HepG2 (cell line): ENCODE measurements around the gene CLUH. TPM values are rescaled to one million over a fixed set of nuclear protein-coding genes. Genes with fewer than 3 reads are reported as not detected.

ENCODE experiments used
- ATAC-seq: fragments of 200-7000 bp; cut with Tn5 transposase; 3 replicates; pipeline ENCODE4 v1.9.1; 2020; ENCODE audit warnings: mild to moderate bottlenecking, moderate library complexity
- BruUV-seq: library from RNA; stranded (reverse); fragments of 400-500 nt; replicated peaks from 2 replicates; lab custom pipeline; 2021; lab: Mats Ljungman, UMichigan
- CTCF ChIA-PET: fragments of 300-600 bp; formaldehyde crosslinking; extraction: SDS; loops from one replicate; lab custom pipeline; 2021; ENCODE audit warnings: low total read pairs, inconsistent platforms, low intra/inter-chr PET ratio; lab: Yijun Ruan, JAX
- POLR2A ChIA-PET: fragments of 350-600 bp; sonication (Branson Sonifier 250); formaldehyde crosslinking; loops from one replicate; lab custom pipeline; 2020; ENCODE audit warnings: antibody characterized with exemption, inconsistent platforms; lab: Yijun Ruan, JAX
- DNase-seq: peaks from one replicate; pipeline ENCODE4 v3.0.0-alpha.2; 2015; ENCODE audit warnings: low spot score
- FAIRE-seq: peaks from 3 replicates; lab custom pipeline; 2011; peaks lifted over from hg19 to GRCh38; lab: Jason Lieb, UNC
- H2AFZ ChIP-seq: one replicate; pipeline ENCODE4 v1.6.1; 2011; ENCODE audit warnings: low read length, inconsistent platforms
- H3K27ac ChIP-seq: fragments of 300-600 bp; 3 replicates; pipeline ENCODE4 v1.8.0; 2011; ENCODE audit warnings: mixed run types, mild to moderate bottlenecking, mixed read lengths, low read length, inconsistent platforms; ENCODE audit not compliant: insufficient read depth; ENCODE audit errors: extremely low read length
- H3K27me3 ChIP-seq, 2 experiments: fragments of 200-600 bp in 1 of 2; 2 replicates in 1 of 2; 3 replicates in 1 of 2; pipeline versions ENCODE4 v1.6.0 to v1.8.0; 2011; ENCODE audit warnings: low read length in 2 of 2, mild to moderate bottlenecking in 2 of 2, moderate library complexity in 2 of 2, inconsistent platforms in 1 of 2; ENCODE audit not compliant: insufficient read depth in 2 of 2, control insufficient read depth in 1 of 2
- H3K36me3 ChIP-seq, 2 experiments: fragments of 200-600 bp in 1 of 2; replicated peaks in 1 of 2; 2 replicates in 1 of 2; 3 replicates in 1 of 2; pipeline versions ENCODE4 v1.5.1 to v1.8.0; 2011; ENCODE audit warnings: low read length in 2 of 2, inconsistent platforms in 1 of 2; ENCODE audit not compliant: insufficient read depth in 2 of 2, control insufficient read depth in 1 of 2
- H3K4me1 ChIP-seq: 2 replicates; pipeline ENCODE4 v1.5.1; 2012; ENCODE audit warnings: low read length, inconsistent platforms; ENCODE audit not compliant: insufficient read depth
- H3K4me2 ChIP-seq: 2 replicates; pipeline ENCODE4 v1.6.0; 2011; ENCODE audit warnings: low read depth, low read length, inconsistent platforms
- H3K4me3 ChIP-seq, 3 experiments: fragments of 200-600 bp in 1 of 3; sonication (generic), shearing (Covaris generic) in 1 of 3; replicated peaks in 1 of 3; 2 replicates each; pipeline ENCODE4 v1.5.1; 2011 to 2016; ENCODE audit warnings: low read length in 3 of 3, inconsistent platforms in 2 of 3, low read depth in 2 of 3, mild to moderate bottlenecking in 2 of 3, control low read depth in 1 of 3, mixed read lengths in 1 of 3; ENCODE audit not compliant: insufficient read depth in 1 of 3
- H3K79me2 ChIP-seq: one replicate; pipeline ENCODE4 v1.6.1; 2011; ENCODE audit warnings: low read length, inconsistent platforms; ENCODE audit not compliant: insufficient read depth
- H3K9ac ChIP-seq: 2 replicates; pipeline ENCODE4 v1.6.0; 2011; ENCODE audit warnings: mild to moderate bottlenecking, low read depth, low read length, inconsistent platforms; ENCODE audit not compliant: insufficient read depth
- H3K9me3 ChIP-seq: 2 replicates; pipeline ENCODE4 v1.5.1; 2012; ENCODE audit warnings: mild to moderate bottlenecking, low read length
- H4K20me1 ChIP-seq: 2 replicates; pipeline ENCODE4 v1.6.0; 2011; ENCODE audit warnings: inconsistent platforms, mild to moderate bottlenecking, low read length, moderate library complexity; ENCODE audit not compliant: insufficient read depth
- AGO2 ChIP-seq: fragments of 200-400 bp; formaldehyde crosslinking; optimal IDR thresholded peaks from 2 replicates; pipeline ENCODE3; 2017; ENCODE audit warnings: mild to moderate bottlenecking, low read depth, low read length, moderate library complexity
- KLF12 ChIP-seq: sonication (generic); formaldehyde crosslinking; IDR thresholded peaks from 2 replicates; pipeline ENCODE4 v1.4.0; 2020; ENCODE audit warnings: missing genetic modification reagents, borderline replicate concordance
- RBFOX2 ChIP-seq: fragments of 200-400 bp; formaldehyde crosslinking; IDR thresholded peaks from 2 replicates; pipeline ENCODE4 v1.6.1; 2017; ENCODE audit warnings: low read depth, mild to moderate bottlenecking, low read length
- ZNF317 ChIP-seq: sonication (generic); formaldehyde crosslinking; IDR thresholded peaks from 2 replicates; pipeline ENCODE4 v1.5.0; 2020; ENCODE audit warnings: mild to moderate bottlenecking, missing genetic modification reagents
- WGBS: methylation state at CpG from one replicate; pipeline ENCODE4 v1.1.6; 2017; ENCODE audit warnings: low lambda C conversion rate; 5-methylcytosine and 5-hydroxymethylcytosine counted together
- in situ Hi-C: cut with HindIII; loops from 2 replicates; pipeline ENCODE4 v1.10.0; 2017; ENCODE audit warnings: low pct_unique_long_range_greater_than_20kb; ENCODE audit not compliant: extremely low pct_ligation_motif_present
- intact Hi-C: fragments of 100-400 bp; cut with micrococcal nuclease; formaldehyde crosslinking; loops from one replicate; pipeline ENCODE4 v1.10.0; 2022; ENCODE audit not compliant: unreplicated experiment
- polyA plus RNA-seq, 8 experiments: library from polyadenylated mRNA; depleted of rRNA in 3 of 8; stranded (reverse) in 7 of 8; unstranded in 1 of 8; fragments of >200 nt; fragmentation: Illumina TruSeq in 4 of 8; extraction: Trizol in 4 of 8; gene quantifications; 2 replicates each; pipeline versions ENCODE4 v1.2.1 to v1.2.3, GENCODE V29; 2011 to 2016; ENCODE audit warnings: low read depth in 4 of 8, missing spikeins in 1 of 8, mixed read lengths in 1 of 8; ENCODE audit not compliant: insufficient read depth in 1 of 8
- total RNA-seq, 5 experiments: library from RNA; depleted of rRNA; stranded (reverse); fragments of >200 nt; fragmentation: Illumina TruSeq; extraction: Trizol; gene quantifications; 2 replicates each; pipeline ENCODE4 v1.2.3, GENCODE V29; 2016; ENCODE audit warnings: low read depth in 1 of 5

Gene CLUH
- total and polyA plus RNA-seq, 2 of the 13 experiments (the other 11 are each of a cell fraction or from before 2014, with no cell fraction given) = 30.9 to 60.5 TPM

- no peaks in the 10 kb centered on the region for H3K79me2 ChIP-seq
- DNase-seq (no peak), FAIRE-seq (no peak), ATAC-seq (no peak)
- no peak overlapping the region for H3K4me3 ChIP-seq
- H2AFZ ChIP-seq = no peak overlapping the region
- H3K4me2 ChIP-seq = no peak overlapping the region
- H3K27ac ChIP-seq = no peak overlapping the region
- no peaks in the 10 kb centered on the region for H3K4me1 ChIP-seq
- no peak overlapping the region for H3K9ac ChIP-seq
- H4K20me1 ChIP-seq = peaks cover 6% of the 10 kb centered on the region; the same call in 1 of the 2 replicates
- WGBS = 98% methylated on average over 46 of the region's 71 CpGs
- intact Hi-C loops (no loop called here), in situ Hi-C loops (no loop called here)
- H3K36me3 ChIP-seq = peaks cover 36 to 45% of the 10 kb centered on the region in 2 experiments; a peak in 4 of 5 replicates
- H3K9me3 ChIP-seq = no peaks in the 10 kb centered on the region
- TSS peak; percentile 22 for BruUV-seq
- ChIA-PET POLR2A (no interaction called here), CTCF (no interaction called here)
- TF ChIP-seq KLF12 (CRISPR knock-in tag) = no peak
- TF ChIP-seq RBFOX2 = peak; percentile 40; the same call in 1 of the 2 replicates
- TF ChIP-seq AGO2 = peak; percentile 79
- no peaks in the 10 kb centered on the region for H3K27me3 ChIP-seq
Observed at GRCh38 chr17:2691965-2692780, 19.4 kb downstream of the CLUH start.

- Histone ChIP-seq H2AFZ (no peak overlapping the region), H3K36me3 (peaks cover 30 to 39% of the 10 kb centered on the region in 2 experiments; a peak in 4 of 5 replicates), H3K4me2 (no peak overlapping the region), H3K4me1 (no peaks in the 10 kb centered on the region), H3K27me3 (no peaks in the 10 kb centered on the region), H3K27ac (no peak overlapping the region), H3K4me3 (no peak overlapping the region), H3K79me2 (no peaks in the 10 kb centered on the region), H4K20me1 (peaks cover 6% of the 10 kb centered on the region; the same call in 1 of the 2 replicates), H3K9ac (no peak overlapping the region), H3K9me3 (no peaks in the 10 kb centered on the region)
- ChIA-PET CTCF (no interaction called here), POLR2A (no interaction called here)
- ATAC-seq = no peak
- TF ChIP-seq ZNF317 = no peak
- TF ChIP-seq AGO2 = peak; percentile 18
- in situ Hi-C loops (no loop called here), intact Hi-C loops (no loop called here)
- no TSS peak for BruUV-seq
- 97% methylated on average over 51 of the region's 62 CpGs for WGBS
- no peak for FAIRE-seq
- no peak for DNase-seq
Observed at GRCh38 chr17:2691069-2691871, 20.3 kb downstream of the CLUH start.
